Esophagus (tissue), 2 donors: ENCODE results near the gene OIP5. TPM values are rescaled to one million over a fixed set of nuclear protein-coding genes. Genes with fewer than 3 reads are reported as not detected.
A peak's percentile ranks its signal among the peaks of the same experiment; 100 is the strongest.
"Not testable (repeated sequence)": the region's sequence is repeated elsewhere in the genome, so short reads cannot be mapped to it uniquely, and the experiment has no call there.

ENCODE experiments used
- H3K27ac ChIP-seq, 2 donors: one replicate each; pipeline ENCODE4 v1.5.1; 2013; ENCODE audit warnings: low read depth in 2 of 2, mild to moderate bottlenecking in 2 of 2, inconsistent platforms in 1 of 2, low read length in 1 of 2, moderate library complexity in 1 of 2
- H3K27me3 ChIP-seq, 2 donors: one replicate each; pipeline ENCODE4 v1.6.1; 2013; ENCODE audit warnings: low read length in 2 of 2, control low read depth in 1 of 2, mild to moderate bottlenecking in 1 of 2; ENCODE audit not compliant: insufficient read depth in 2 of 2, control insufficient read depth in 1 of 2
- H3K36me3 ChIP-seq, 2 donors: one replicate each; pipeline ENCODE4 v1.6.1; 2013; ENCODE audit warnings: low read length in 1 of 2; ENCODE audit not compliant: control insufficient read depth in 2 of 2, insufficient read depth in 2 of 2
- H3K4me1 ChIP-seq, 2 donors: one replicate each; pipeline ENCODE4 v1.6.1; 2013; ENCODE audit warnings: low read length in 1 of 2; ENCODE audit not compliant: control insufficient read depth in 2 of 2, insufficient read depth in 2 of 2
- H3K4me3 ChIP-seq, 2 donors: one replicate each; pipeline ENCODE4 v1.5.1; 2013; ENCODE audit warnings: low read length in 2 of 2, mild to moderate bottlenecking in 2 of 2, low read depth in 1 of 2, moderate library complexity in 1 of 2
- H3K9me3 ChIP-seq, 2 donors: one replicate each; pipeline ENCODE4 v1.6.1; 2013; ENCODE audit warnings: mild to moderate bottlenecking in 2 of 2, low read depth in 1 of 2, low read length in 1 of 2, moderate library complexity in 1 of 2; ENCODE audit not compliant: control insufficient read depth in 2 of 2, insufficient read depth in 1 of 2
- WGBS, 2 donors: extraction: QIAGEN DNeasy Blood & Tissue Kit; methylation state at CpG; one replicate each; pipeline ENCODE4 v1.1.7; 2013; 5-methylcytosine and 5-hydroxymethylcytosine counted together
- polyA plus RNA-seq, 2 donors: library from polyadenylated mRNA; stranded (reverse); fragments of 200-250 nt; gene quantifications; one replicate each; pipeline ENCODE4 v1.2.3, GENCODE V29; 2013
- donor health status: healthy with polysubstance abuse.
- donor health status: Bipolar disorder and iron deficiency.

Gene OIP5
- polyA plus RNA-seq, 2 donors: 3.1 to 6.4 TPM

GRCh38 chr15:41285285-41285684 is 47.1 kb downstream of the OIP5 start:
- H3K4me1 ChIP-seq: peaks cover 0 to 3% of the 10 kb centered on the region in 2 donors
- no peaks in the 10 kb centered on the region for H3K9me3 ChIP-seq
- 39 to 49% methylated on average over 7 of the region's 7 CpGs for WGBS, 2 donors
- H3K27ac ChIP-seq: peak overlapping the region in 1 of 2 donors; percentile 41
- H3K36me3 ChIP-seq: peaks cover 0 to 8% of the 10 kb centered on the region in 2 donors
- H3K4me3 ChIP-seq: peak overlapping the region in 1 of 2 donors; percentile 96
- no peaks in the 10 kb centered on the region for H3K27me3 ChIP-seq

DNA sequence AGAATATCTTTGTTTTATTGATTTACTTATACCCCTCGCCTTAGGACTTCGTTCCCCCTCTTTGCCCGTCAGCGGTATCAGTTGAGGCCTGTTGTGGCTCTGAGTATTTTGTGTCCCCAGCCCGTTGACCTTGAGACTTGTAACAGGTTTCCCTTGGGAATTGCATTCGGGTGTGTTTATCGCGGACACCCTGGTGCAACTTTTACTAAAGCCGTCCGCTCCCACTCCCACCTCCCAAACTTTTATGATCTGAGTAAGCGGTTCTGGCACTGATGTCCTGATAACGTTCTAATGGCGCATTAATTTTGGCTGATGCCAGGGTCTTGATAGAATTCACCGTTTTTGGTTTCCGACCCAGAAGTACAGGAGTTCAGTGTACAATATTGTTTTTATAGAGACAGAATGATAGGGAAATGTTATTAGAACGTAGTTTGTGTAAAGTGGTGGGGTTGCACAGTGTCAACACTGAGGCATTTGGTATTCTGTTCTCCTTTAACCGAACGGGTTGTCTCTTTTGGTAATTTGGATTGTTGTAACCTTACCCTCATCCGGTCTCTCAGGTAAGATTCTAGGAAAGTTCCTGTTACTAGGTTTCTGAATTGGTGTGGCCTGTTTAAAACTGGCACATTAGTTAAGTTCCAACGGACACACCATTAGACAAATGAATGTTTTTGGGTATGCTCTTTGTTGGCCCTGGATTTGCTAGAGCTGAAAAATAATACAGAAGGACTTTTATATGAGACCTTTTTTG is 47.8 kb downstream of the OIP5 start:
- Histone ChIP-seq H3K4me1 (peaks cover 0 to 3% of the 10 kb centered on the region in 2 donors), H3K9me3 (no peaks in the 10 kb centered on the region), H3K36me3 (peaks cover 0 to 12% of the 10 kb centered on the region in 2 donors), H3K27me3 (no peaks in the 10 kb centered on the region), H3K27ac (peak overlapping the region; percentile 95 to 98), H3K4me3 (peak overlapping the region; percentile 92 to 96)
- WGBS, 2 donors: 0 to 1% methylated on average over 20 of the region's 20 CpGs

- Histone ChIP-seq H3K27me3 (no peaks in the 10 kb centered on the region), H3K4me3 (peak overlapping the region; percentile 92 to 96), H3K27ac (peak overlapping the region; percentile 95 to 98), H3K36me3 (peaks cover 0 to 11% of the 10 kb centered on the region in 2 donors), H3K4me1 (peaks cover 0 to 3% of the 10 kb centered on the region in 2 donors), H3K9me3 (no peaks in the 10 kb centered on the region)
- WGBS, 2 donors: 0% methylated on average over 57 to 61 of the region's 61 CpGs
Observed at GRCh38 chr15:41283653-41284426, 48.6 kb downstream of the OIP5 start.

- H3K9me3 ChIP-seq, H3K4me1 ChIP-seq, H3K27me3 ChIP-seq, H3K36me3 ChIP-seq: not testable (repeated sequence)
- Histone ChIP-seq H3K27ac (peak overlapping the region; percentile 73 to 95), H3K4me3 (peak overlapping the region in 1 of 2 donors; percentile 96)
- WGBS, 2 donors: 40% methylated on average over 19 of the region's 19 CpGs
Observed at GRCh38 chr15:41282980-41283652, 49.3 kb downstream of the OIP5 start.

- not testable (repeated sequence) for H3K27ac ChIP-seq, H3K4me1 ChIP-seq, H3K27me3 ChIP-seq, H3K4me3 ChIP-seq, H3K36me3 ChIP-seq, H3K9me3 ChIP-seq
- 94 to 96% methylated on average over 10 of the region's 10 CpGs for WGBS, 2 donors
Observed at GRCh38 chr15:41282436-41282835, 50.0 kb downstream of the OIP5 start.

DNA sequence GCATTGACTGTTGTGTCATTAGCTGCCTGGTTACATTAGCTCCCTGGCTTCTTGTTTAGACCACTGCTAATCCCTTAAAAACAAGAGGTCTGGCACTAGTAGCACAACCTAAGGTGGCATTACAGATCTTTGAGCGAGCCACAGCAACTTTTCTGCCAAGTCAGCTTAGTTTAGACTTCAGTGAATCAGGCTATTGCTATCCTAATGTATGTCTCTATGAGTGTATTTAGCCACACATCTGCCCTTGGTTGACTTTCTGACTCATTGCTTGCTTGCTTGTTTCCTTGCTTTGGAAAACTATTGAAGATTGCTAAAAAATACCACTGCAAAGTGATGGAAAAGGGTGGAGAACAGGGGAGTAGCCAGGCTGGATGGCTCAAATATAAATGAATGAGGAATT is 51.2 kb downstream of the OIP5 start:
- Histone ChIP-seq H3K36me3 (peaks cover 0 to 4% of the 10 kb centered on the region in 2 donors), H3K27me3 (no peaks in the 10 kb centered on the region), H3K27ac (no peak overlapping the region), H3K4me1 (peaks cover 0 to 3% of the 10 kb centered on the region in 2 donors), H3K9me3 (no peaks in the 10 kb centered on the region), H3K4me3 (no peak overlapping the region)
- 60 to 68% methylated on average over 1 of the region's 1 CpG for WGBS, 2 donors

DNA sequence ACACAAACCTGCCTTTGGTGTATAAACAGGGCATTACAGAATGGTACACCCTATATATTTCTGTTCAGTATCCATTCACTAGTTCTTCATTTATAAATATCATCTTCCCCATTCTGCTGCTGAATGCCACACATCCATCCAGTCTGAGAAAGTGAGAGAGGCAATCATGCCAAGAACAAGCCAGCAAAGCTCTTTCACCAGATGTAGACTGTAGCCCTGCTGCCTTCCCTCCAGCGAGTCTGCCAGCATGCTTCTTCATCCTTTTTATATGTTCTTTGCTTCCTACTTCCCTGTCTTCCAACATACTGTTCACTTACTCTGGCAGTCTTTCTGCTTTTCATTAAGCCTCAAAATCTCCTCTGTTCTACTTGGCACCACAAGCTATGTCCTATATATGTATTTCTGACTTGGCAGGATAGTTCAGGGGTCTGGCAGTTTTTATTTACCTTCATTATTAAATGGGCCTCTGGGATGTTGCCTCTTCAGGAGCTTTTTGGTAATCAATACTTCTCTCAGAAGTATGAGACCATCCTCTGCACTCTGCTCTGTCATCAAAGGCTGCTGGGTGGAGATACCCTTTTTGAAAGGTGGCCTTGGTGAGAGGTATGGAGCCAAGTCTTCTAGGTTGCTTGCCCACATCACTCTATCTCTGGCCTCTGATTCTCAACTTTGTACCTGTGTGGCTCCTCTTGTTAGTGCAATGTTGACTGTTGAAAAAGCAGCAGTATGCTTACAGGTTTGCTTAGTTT is 52.7 kb downstream of the OIP5 start:
- H3K36me3 ChIP-seq: peaks cover 0 to 3% of the 10 kb centered on the region in 2 donors

DNA sequence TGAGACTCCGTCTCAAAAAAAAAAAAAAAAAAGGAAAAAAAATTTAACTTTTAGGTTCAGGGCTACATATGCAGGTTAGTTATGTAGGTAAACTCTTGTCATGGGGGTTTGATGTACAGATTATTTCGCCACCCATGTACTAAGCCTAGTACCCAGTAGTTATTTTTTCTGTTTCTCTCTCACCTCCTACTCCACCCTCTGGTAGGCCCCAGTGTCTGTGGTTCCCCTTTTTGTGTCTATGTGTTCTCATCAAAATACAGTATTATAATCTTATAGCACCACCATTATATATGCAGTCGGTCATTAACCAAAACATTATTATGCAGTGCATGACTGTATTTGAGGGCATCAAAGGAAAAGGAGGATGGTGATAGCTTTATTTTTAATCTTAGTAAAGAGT is 54.1 kb downstream of the OIP5 start:
- WGBS, 2 donors: 91 to 95% methylated on average over 3 of the region's 3 CpGs

More for the DNA sequence above, 52.7 kb downstream of the OIP5 start:
- H3K4me3 ChIP-seq: no peak overlapping the region
- H3K9me3 ChIP-seq: no peaks in the 10 kb centered on the region
- H3K27ac ChIP-seq: no peak overlapping the region
- no peaks in the 10 kb centered on the region for H3K27me3 ChIP-seq
- 85 to 86% methylated on average over 1 of the region's 1 CpG for WGBS, 2 donors
- no peaks in the 10 kb centered on the region for H3K4me1 ChIP-seq

GRCh38 chr15:41276831-41277230 is 55.6 kb downstream of the OIP5 start:
- Histone ChIP-seq H3K4me1 (no peaks in the 10 kb centered on the region), H3K36me3 (peaks cover 3 to 5% of the 10 kb centered on the region in 2 donors), H3K27ac (no peak overlapping the region), H3K9me3 (no peaks in the 10 kb centered on the region), H3K4me3 (no peak overlapping the region), H3K27me3 (no peaks in the 10 kb centered on the region)

More for the DNA sequence above, 54.1 kb downstream of the OIP5 start:
- Histone ChIP-seq H3K27me3 (no peaks in the 10 kb centered on the region), H3K4me1 (no peaks in the 10 kb centered on the region), H3K27ac (no peak overlapping the region), H3K9me3 (no peaks in the 10 kb centered on the region), H3K4me3 (no peak overlapping the region), H3K36me3 (peaks cover 3 to 5% of the 10 kb centered on the region in 2 donors)
